A673 (cell line): ENCODE measurements around the gene MANSC1. TPM values are rescaled to one million over a fixed set of nuclear protein-coding genes. Genes with fewer than 3 reads are reported as not detected.

Experiments
- BruUV-seq: library from RNA; stranded (reverse); fragments of 400-500 nt; replicated peaks from 2 replicates; lab custom pipeline; 2021; lab: Mats Ljungman, UMichigan
- CTCF ChIA-PET: fragments of 300-600 bp; sonication (Branson Sonifier 250); formaldehyde crosslinking; loops from one replicate; lab custom pipeline; 2022; ENCODE audit warnings: antibody characterized with exemption; lab: Charles Lee
- POLR2A ChIA-PET: fragments of 300-600 bp; sonication (Branson Sonifier 250); formaldehyde crosslinking; loops from one replicate; lab custom pipeline; 2022; ENCODE audit warnings: antibody characterized with exemption; ENCODE audit not compliant: low non-redundant PET; lab: Charles Lee
- DNase-seq: peaks from one replicate; pipeline ENCODE4 v3.0.0-alpha.2; 2015; ENCODE audit warnings: low spot score
- H3K27ac ChIP-seq: fragments of 200-600 bp; sonication (generic); 2 replicates; pipeline ENCODE4 v1.5.1; 2016; ENCODE audit warnings: mixed run types, low read depth, mild to moderate bottlenecking, mixed read lengths, antibody characterized with exemption, low read length; ENCODE audit not compliant: poor library complexity, severe bottlenecking
- H3K27me3 ChIP-seq: fragments of 200-600 bp; sonication (generic); replicated peaks from 2 replicates; pipeline ENCODE4 v1.6.1; 2017; ENCODE audit warnings: mixed run types, low read depth, mild to moderate bottlenecking, mixed read lengths, antibody characterized with exemption, low read length; ENCODE audit not compliant: insufficient read depth, poor library complexity
- H3K36me3 ChIP-seq: fragments of 200-600 bp; sonication (generic); 2 replicates; pipeline ENCODE4 v1.6.1; 2016; ENCODE audit warnings: mixed run types, mild to moderate bottlenecking, mixed read lengths, antibody characterized with exemption, low read length; ENCODE audit not compliant: insufficient read depth, poor library complexity, severe bottlenecking
- H3K4me1 ChIP-seq: fragments of 200-600 bp; sonication (generic); 2 replicates; pipeline ENCODE4 v1.6.1; 2017; ENCODE audit warnings: mixed run types, mild to moderate bottlenecking, mixed read lengths, antibody characterized with exemption, low read length; ENCODE audit not compliant: insufficient read depth, poor library complexity, severe bottlenecking
- H3K4me3 ChIP-seq: fragments of 200-600 bp; sonication (generic); 2 replicates; pipeline ENCODE4 v1.5.1; 2016; ENCODE audit warnings: low read depth, mixed run types, mild to moderate bottlenecking, mixed read lengths, low read length; ENCODE audit not compliant: poor library complexity, severe bottlenecking
- H3K9me3 ChIP-seq: fragments of 200-600 bp; sonication (generic); 2 replicates; pipeline ENCODE4 v1.6.1; 2016; ENCODE audit warnings: mixed run types, low read depth, mild to moderate bottlenecking, mixed read lengths, antibody characterized with exemption, low read length; ENCODE audit not compliant: poor library complexity, severe bottlenecking
- EZH2 ChIP-seq: fragments of 200-600 bp; sonication (generic); IDR thresholded peaks from 2 replicates; pipeline ENCODE4 v1.6.1; 2017; ENCODE audit warnings: borderline replicate concordance, low read depth, mild to moderate bottlenecking, mixed read lengths, antibody characterized with exemption, low read length; ENCODE audit not compliant: poor library complexity, severe bottlenecking
- intact Hi-C: fragments of 100-400 bp; cut with micrococcal nuclease; formaldehyde crosslinking; loops from one replicate; pipeline ENCODE4 v1.10.0; 2022; ENCODE audit not compliant: unreplicated experiment
- total RNA-seq: library from RNA; stranded (reverse); gene quantifications from 2 replicates; pipeline ENCODE4 v1.2.3, GENCODE V29; 2021
- TF ChIP-seq, protein P1 (sequence below): fragments of 300-800, 200-600 bp; sonication (generic); conservative IDR thresholded peaks from 2 replicates; pipeline ENCODE4 v1.5.1; 2017; ENCODE audit warnings: low read depth, mild to moderate bottlenecking, antibody characterized with exemption, low read length, moderate library complexity, mixed read lengths

Gene MANSC1
- total RNA-seq, 1 experiment from 2014 or later, result 10.5 TPM

DNA sequence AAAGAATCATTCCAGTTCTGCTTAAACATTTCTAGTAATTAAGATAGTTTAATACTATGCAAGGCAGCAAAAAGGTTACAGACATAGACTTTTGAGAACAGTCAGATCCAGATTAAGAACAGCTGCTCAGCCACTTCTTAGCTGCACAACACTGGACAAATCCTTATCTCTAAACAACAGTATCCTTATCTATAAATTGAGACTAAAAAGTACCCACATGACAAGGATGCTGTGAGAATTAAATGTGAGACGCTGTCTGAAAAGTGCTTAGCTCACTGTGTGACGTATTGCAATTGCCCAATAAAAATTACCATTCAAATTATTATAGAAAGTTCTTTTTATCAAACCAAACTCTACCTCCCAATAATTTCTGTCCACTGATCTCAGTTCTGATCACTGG is 42.4 kb upstream of the MANSC1 start:
- CTCF ChIA-PET, result no interaction called here
- H3K27me3 ChIP-seq, result no peaks in the 10 kb centered on the region
- POLR2A ChIA-PET, result no interaction called here
- H3K9me3 ChIP-seq, result no peaks in the 10 kb centered on the region
- BruUV-seq, result no TSS peak
- TF ChIP-seq, protein P1, sequence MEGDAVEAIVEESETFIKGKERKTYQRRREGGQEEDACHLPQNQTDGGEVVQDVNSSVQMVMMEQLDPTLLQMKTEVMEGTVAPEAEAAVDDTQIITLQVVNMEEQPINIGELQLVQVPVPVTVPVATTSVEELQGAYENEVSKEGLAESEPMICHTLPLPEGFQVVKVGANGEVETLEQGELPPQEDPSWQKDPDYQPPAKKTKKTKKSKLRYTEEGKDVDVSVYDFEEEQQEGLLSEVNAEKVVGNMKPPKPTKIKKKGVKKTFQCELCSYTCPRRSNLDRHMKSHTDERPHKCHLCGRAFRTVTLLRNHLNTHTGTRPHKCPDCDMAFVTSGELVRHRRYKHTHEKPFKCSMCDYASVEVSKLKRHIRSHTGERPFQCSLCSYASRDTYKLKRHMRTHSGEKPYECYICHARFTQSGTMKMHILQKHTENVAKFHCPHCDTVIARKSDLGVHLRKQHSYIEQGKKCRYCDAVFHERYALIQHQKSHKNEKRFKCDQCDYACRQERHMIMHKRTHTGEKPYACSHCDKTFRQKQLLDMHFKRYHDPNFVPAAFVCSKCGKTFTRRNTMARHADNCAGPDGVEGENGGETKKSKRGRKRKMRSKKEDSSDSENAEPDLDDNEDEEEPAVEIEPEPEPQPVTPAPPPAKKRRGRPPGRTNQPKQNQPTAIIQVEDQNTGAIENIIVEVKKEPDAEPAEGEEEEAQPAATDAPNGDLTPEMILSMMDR, result no peak
- no peak for TF ChIP-seq EZH2
- no peaks in the 10 kb centered on the region for H3K4me1 ChIP-seq
- no peak overlapping the region for H3K4me3 ChIP-seq
- no peaks in the 10 kb centered on the region for H3K36me3 ChIP-seq
- DNase-seq, result no peak
- H3K27ac ChIP-seq, result no peak overlapping the region
- intact Hi-C loops, result no loop called here

DNA sequence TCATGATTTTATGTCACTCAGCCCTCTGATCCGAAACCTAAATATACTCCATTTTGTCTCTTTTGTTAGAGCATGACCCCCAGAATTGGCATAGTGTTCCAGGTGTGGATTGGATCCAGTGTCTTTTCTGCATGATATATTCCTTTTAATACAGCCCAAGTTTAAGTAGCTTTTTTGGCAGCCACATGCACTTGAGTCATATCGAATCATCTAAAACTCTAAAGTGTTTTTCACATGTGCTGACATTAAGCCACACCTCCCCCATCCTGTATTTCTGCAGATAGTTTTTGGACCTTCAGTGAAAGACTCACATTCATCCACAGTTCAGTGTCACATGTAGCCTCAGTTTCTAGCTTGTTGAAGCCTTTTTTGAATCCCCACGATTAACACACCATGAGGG is 37.5 kb upstream of the MANSC1 start:
- no peaks in the 10 kb centered on the region for H3K9me3 ChIP-seq
- no peaks in the 10 kb centered on the region for H3K27me3 ChIP-seq
- H3K27ac ChIP-seq, result no peak overlapping the region
- H3K4me1 ChIP-seq, result no peaks in the 10 kb centered on the region
- intact Hi-C loops, result no loop called here
- no peak for DNase-seq
- TF ChIP-seq, protein P1, result no peak
- TF ChIP-seq EZH2, result no peak
- no peak overlapping the region for H3K4me3 ChIP-seq
- ChIA-PET POLR2A (no interaction called here), CTCF (no interaction called here)
- no TSS peak for BruUV-seq
- no peaks in the 10 kb centered on the region for H3K36me3 ChIP-seq

DNA sequence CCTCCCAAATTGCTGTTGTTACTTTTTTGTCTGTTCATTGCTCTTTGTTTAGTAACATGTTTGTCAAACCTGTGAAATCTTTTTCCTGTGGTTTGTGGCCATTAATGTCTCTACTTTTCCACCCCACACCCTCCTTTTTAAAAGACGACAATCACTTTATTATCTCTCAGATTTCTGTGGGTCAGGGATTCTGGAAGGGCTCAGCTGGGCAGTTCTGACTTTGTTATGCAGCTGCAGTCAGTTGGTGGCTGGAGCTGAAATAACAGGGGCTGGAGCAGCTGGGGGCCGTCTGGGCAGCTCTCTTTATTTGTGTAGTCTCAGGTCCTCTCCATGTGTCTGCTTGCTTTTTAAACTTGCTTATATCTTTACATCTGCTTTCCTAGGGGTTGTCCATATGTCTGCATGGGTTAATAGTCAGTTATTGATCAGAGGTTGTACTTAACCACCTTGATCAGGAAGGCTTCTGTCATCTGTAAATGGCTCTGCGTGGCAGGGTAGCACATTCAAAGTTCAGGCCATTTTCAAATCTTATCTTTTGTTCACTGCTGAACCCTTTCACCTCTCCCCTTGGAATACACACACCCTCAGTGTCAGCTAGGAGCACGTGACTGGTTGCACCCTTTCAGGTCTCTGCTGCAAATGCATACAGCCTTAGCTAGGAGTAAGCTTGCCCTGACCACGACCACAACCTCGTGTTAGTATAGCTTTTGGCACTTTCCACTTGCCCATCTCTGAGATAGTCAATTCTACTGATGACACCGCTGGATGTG is 34.7 kb upstream of the MANSC1 start:
- Histone ChIP-seq H3K4me1 (no peaks in the 10 kb centered on the region), H3K4me3 (no peak overlapping the region), H3K9me3 (no peaks in the 10 kb centered on the region), H3K27ac (no peak overlapping the region), H3K36me3 (no peaks in the 10 kb centered on the region), H3K27me3 (no peaks in the 10 kb centered on the region)
- ChIA-PET CTCF (no interaction called here), POLR2A (no interaction called here)
- BruUV-seq, result no TSS peak
- no peak for DNase-seq
- TF ChIP-seq, protein P1, result no peak
- TF ChIP-seq EZH2, result no peak
- intact Hi-C loops, result no loop called here
